PFSK-1 (cell line): ENCODE data around the gene HAND1.

Experiments
- FOXP2 ChIP-seq: optimal IDR thresholded peaks from 2 replicates; pipeline ENCODE3; 2011; ENCODE audit warnings: borderline replicate concordance, control low read depth, inconsistent platforms; ENCODE audit not compliant: insufficient read depth; ENCODE audit errors: extremely low read length, extremely low read depth
- POLR2AphosphoS5 ChIP-seq: IDR thresholded peaks from 2 replicates; pipeline ENCODE4 v1.6.1; 2012; ENCODE audit warnings: low read depth, mild to moderate bottlenecking, control low read depth, low read length, moderate library complexity
- SIN3A ChIP-seq: IDR thresholded peaks from 2 replicates; pipeline ENCODE4 v1.6.1; 2012; ENCODE audit warnings: mild to moderate bottlenecking, low read length, moderate library complexity, borderline replicate concordance; ENCODE audit not compliant: insufficient read depth
- TAF1 ChIP-seq: IDR thresholded peaks from 2 replicates; pipeline ENCODE4 v1.6.1; 2012; ENCODE audit warnings: low read length, control low read depth, borderline replicate concordance; ENCODE audit not compliant: insufficient read depth
- TF ChIP-seq, protein P1 (sequence below), 2 experiments: IDR thresholded peaks; 2 replicates each; pipeline versions ENCODE4 v1.6.1 to v1.8.0; 2011 to 2012; ENCODE audit warnings: low read depth in 2 of 2, low read length in 2 of 2, control low read depth in 1 of 2, inconsistent platforms in 1 of 2, mild to moderate bottlenecking in 1 of 2, moderate library complexity in 1 of 2; ENCODE audit not compliant: insufficient read depth in 1 of 2

GRCh38 chr5:154526231-154527226 is 48.5 kb upstream of the HAND1 start:
- TF ChIP-seq TAF1: no peak
- TF ChIP-seq POLR2AphosphoS5: no peak
- TF ChIP-seq, protein P1, sequence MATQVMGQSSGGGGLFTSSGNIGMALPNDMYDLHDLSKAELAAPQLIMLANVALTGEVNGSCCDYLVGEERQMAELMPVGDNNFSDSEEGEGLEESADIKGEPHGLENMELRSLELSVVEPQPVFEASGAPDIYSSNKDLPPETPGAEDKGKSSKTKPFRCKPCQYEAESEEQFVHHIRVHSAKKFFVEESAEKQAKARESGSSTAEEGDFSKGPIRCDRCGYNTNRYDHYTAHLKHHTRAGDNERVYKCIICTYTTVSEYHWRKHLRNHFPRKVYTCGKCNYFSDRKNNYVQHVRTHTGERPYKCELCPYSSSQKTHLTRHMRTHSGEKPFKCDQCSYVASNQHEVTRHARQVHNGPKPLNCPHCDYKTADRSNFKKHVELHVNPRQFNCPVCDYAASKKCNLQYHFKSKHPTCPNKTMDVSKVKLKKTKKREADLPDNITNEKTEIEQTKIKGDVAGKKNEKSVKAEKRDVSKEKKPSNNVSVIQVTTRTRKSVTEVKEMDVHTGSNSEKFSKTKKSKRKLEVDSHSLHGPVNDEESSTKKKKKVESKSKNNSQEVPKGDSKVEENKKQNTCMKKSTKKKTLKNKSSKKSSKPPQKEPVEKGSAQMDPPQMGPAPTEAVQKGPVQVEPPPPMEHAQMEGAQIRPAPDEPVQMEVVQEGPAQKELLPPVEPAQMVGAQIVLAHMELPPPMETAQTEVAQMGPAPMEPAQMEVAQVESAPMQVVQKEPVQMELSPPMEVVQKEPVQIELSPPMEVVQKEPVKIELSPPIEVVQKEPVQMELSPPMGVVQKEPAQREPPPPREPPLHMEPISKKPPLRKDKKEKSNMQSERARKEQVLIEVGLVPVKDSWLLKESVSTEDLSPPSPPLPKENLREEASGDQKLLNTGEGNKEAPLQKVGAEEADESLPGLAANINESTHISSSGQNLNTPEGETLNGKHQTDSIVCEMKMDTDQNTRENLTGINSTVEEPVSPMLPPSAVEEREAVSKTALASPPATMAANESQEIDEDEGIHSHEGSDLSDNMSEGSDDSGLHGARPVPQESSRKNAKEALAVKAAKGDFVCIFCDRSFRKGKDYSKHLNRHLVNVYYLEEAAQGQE (IDR thresholded peaks at IDR 0.05; ENCODE audit: insufficient read depth in 1 of 2, low read depth in 2 of 2, low read length in 2 of 2): no peak
- no peak for TF ChIP-seq SIN3A
- TF ChIP-seq FOXP2: no peak
